Ascending aorta (tissue), 2 donors: Measurements from ENCODE around the gene RASGRF2. TPM values are rescaled to one million over a fixed set of nuclear protein-coding genes. Genes with fewer than 3 reads are reported as not detected.

ENCODE experiments used
- DNase-seq, 2 donors: peaks; one replicate each; pipeline ENCODE4 v3.0.0-alpha.2; 2019; ENCODE audit warnings: low spot score in 2 of 2
- H3K27ac ChIP-seq, 2 donors: fragments of 200-600 bp; sonication (generic); one replicate each; pipeline ENCODE4 v1.5.1; 2016 to 2017; ENCODE audit warnings: mild to moderate bottlenecking in 1 of 2
- H3K27me3 ChIP-seq: fragments of 200-600 bp; sonication (generic); one replicate; pipeline ENCODE4 v1.5.1; 2017
- H3K36me3 ChIP-seq, 2 donors: fragments of 200-600 bp; sonication (generic); one replicate each; pipeline ENCODE4 v1.5.1; 2016
- H3K4me1 ChIP-seq, 2 donors: fragments of 200-600 bp; sonication (generic); one replicate each; pipeline ENCODE4 v1.5.1; 2016 to 2017; ENCODE audit warnings: mild to moderate bottlenecking in 1 of 2
- H3K4me3 ChIP-seq, 2 donors: fragments of 200-600 bp; sonication (generic); one replicate each; pipeline ENCODE4 v1.5.1; 2016 to 2017; ENCODE audit warnings: mild to moderate bottlenecking in 1 of 2
- H3K9me3 ChIP-seq, 2 donors: fragments of 200-600 bp; sonication (generic); one replicate each; pipeline ENCODE4 v1.5.1; 2016
- CTCF ChIP-seq, 3 experiments: fragments of 200-600 bp in 2 of 3; fragments of 450-650 bp in 1 of 3; sonication (generic) in 2 of 3; IDR thresholded peaks; one replicate each; pipeline ENCODE4 v1.5.1; 2016 to 2019; ENCODE audit warnings: antibody characterized with exemption in 3 of 3, mild to moderate bottlenecking in 1 of 3, moderate library complexity in 1 of 3
- intact Hi-C: fragments of 100-400 bp; cut with DNase I; formaldehyde crosslinking; loops from one replicate; pipeline ENCODE4 v1.15.1; 2023
- total RNA-seq: library from RNA; depleted of rRNA; stranded (reverse); fragments of >200 nt; gene quantifications from one replicate; pipeline ENCODE4 v1.1.0, GENCODE V29; 2016

Gene RASGRF2
- total RNA-seq, 1 donor from 2014 or later, result 16.9 TPM

GRCh38 chr5:80990527-80990926, 30.4 kb downstream of the RASGRF2 start:
- no peaks in the 10 kb centered on the region for H3K9me3 ChIP-seq
- H3K4me1 ChIP-seq, result no peaks in the 10 kb centered on the region
- no peaks in the 10 kb centered on the region for H3K36me3 ChIP-seq
- no peak for TF ChIP-seq CTCF (IDR thresholded peaks at IDR 0.05)
- intact Hi-C loops, result no loop called here
- no peak for DNase-seq
- H3K27ac ChIP-seq, result no peak overlapping the region
- H3K4me3 ChIP-seq, result no peak overlapping the region
- H3K27me3 ChIP-seq, result no peaks in the 10 kb centered on the region

GRCh38 chr5:80990971-80991370, 30.8 kb downstream of the RASGRF2 start:
- intact Hi-C loops, result no loop called here
- no peak overlapping the region for H3K4me3 ChIP-seq
- no peaks in the 10 kb centered on the region for H3K4me1 ChIP-seq
- H3K27me3 ChIP-seq, result no peaks in the 10 kb centered on the region
- H3K36me3 ChIP-seq, result no peaks in the 10 kb centered on the region
- no peak for DNase-seq
- no peak for TF ChIP-seq CTCF (IDR thresholded peaks at IDR 0.05)
- no peak overlapping the region for H3K27ac ChIP-seq
- no peaks in the 10 kb centered on the region for H3K9me3 ChIP-seq

- Histone ChIP-seq H3K27ac (no peak overlapping the region), H3K9me3 (no peaks in the 10 kb centered on the region), H3K4me1 (no peaks in the 10 kb centered on the region), H3K4me3 (no peak overlapping the region), H3K36me3 (no peaks in the 10 kb centered on the region), H3K27me3 (no peaks in the 10 kb centered on the region)
- intact Hi-C loops, result no loop called here
- no peak for DNase-seq
- TF ChIP-seq CTCF (IDR thresholded peaks at IDR 0.05), result no peak
These were observed 35.7 kb downstream of the RASGRF2 start for GRCh38 chr5:80995908-80996307.

GRCh38 chr5:80998590-80998979, 38.4 kb downstream of the RASGRF2 start:
- H3K36me3 ChIP-seq, result no peaks in the 10 kb centered on the region
- no peak for TF ChIP-seq CTCF (IDR thresholded peaks at IDR 0.05)
- no peaks in the 10 kb centered on the region for H3K27me3 ChIP-seq
- intact Hi-C loops, result no loop called here
- no peaks in the 10 kb centered on the region for H3K9me3 ChIP-seq
- H3K4me3 ChIP-seq, result no peak overlapping the region
- DNase-seq, result no peak
- no peak overlapping the region for H3K27ac ChIP-seq
- no peaks in the 10 kb centered on the region for H3K4me1 ChIP-seq

GRCh38 chr5:81003811-81004386, 43.7 kb downstream of the RASGRF2 start:
- H3K36me3 ChIP-seq, result no peaks in the 10 kb centered on the region
- no peaks in the 10 kb centered on the region for H3K9me3 ChIP-seq
- H3K4me1 ChIP-seq, result no peaks in the 10 kb centered on the region
- H3K4me3 ChIP-seq, result no peak overlapping the region
- no peaks in the 10 kb centered on the region for H3K27me3 ChIP-seq
- TF ChIP-seq CTCF (IDR thresholded peaks at IDR 0.05), result no peak
- intact Hi-C loops, result no loop called here
- H3K27ac ChIP-seq, result peak overlapping the region in 1 of 2 donors; percentile 18
- DNase-seq, result no peak

- Histone ChIP-seq H3K27me3 (no peaks in the 10 kb centered on the region), H3K36me3 (no peaks in the 10 kb centered on the region), H3K27ac (no peak overlapping the region), H3K4me3 (no peak overlapping the region), H3K9me3 (no peaks in the 10 kb centered on the region), H3K4me1 (no peaks in the 10 kb centered on the region)
- intact Hi-C loops, result no loop called here
- TF ChIP-seq CTCF (IDR thresholded peaks at IDR 0.05), result no peak
- DNase-seq, result no peak
These were observed 45.5 kb downstream of the RASGRF2 start for GRCh38 chr5:81005708-81006107.
